H9 (cell line): ENCODE results near the gene ZNF57. TPM values are rescaled to one million over a fixed set of nuclear protein-coding genes. Genes with fewer than 3 reads are reported as not detected.

Experiments used
- DNase-seq: peaks from one replicate; pipeline ENCODE4 v3.0.0-alpha.2; 2017
- H2AFZ ChIP-seq: one replicate; pipeline ENCODE4 v1.6.1; 2013; ENCODE audit warnings: mild to moderate bottlenecking, low read length, control low read depth, moderate library complexity
- H2AK5ac ChIP-seq: 2 replicates; pipeline ENCODE4 v1.6.1; 2013; ENCODE audit warnings: low read length, control low read depth, mixed read lengths; ENCODE audit not compliant: insufficient read length
- H2BK120ac ChIP-seq: one replicate; pipeline ENCODE4 v1.6.1; 2013; ENCODE audit warnings: low read depth, mild to moderate bottlenecking, low read length, control low read depth, inconsistent platforms; ENCODE audit not compliant: poor library complexity, severe bottlenecking
- H2BK12ac ChIP-seq: 2 replicates; pipeline ENCODE4 v1.6.1; 2013; ENCODE audit warnings: low read length, control low read depth, mixed read lengths, low read depth; ENCODE audit not compliant: insufficient read length
- H2BK15ac ChIP-seq: 2 replicates; pipeline ENCODE4 v1.6.1; 2013; ENCODE audit warnings: low read depth, low read length, control low read depth
- H2BK20ac ChIP-seq: one replicate; pipeline ENCODE4 v1.6.1; 2013; ENCODE audit warnings: low read depth, mild to moderate bottlenecking, low read length, control low read depth, inconsistent platforms; ENCODE audit not compliant: poor library complexity, severe bottlenecking
- H2BK5ac ChIP-seq: 2 replicates; pipeline ENCODE4 v1.6.1; 2013; ENCODE audit warnings: low read length, control low read depth, mixed read lengths; ENCODE audit not compliant: insufficient read length
- H3K14ac ChIP-seq: 2 replicates; pipeline ENCODE4 v1.6.1; 2013; ENCODE audit warnings: low read length, control low read depth; ENCODE audit not compliant: insufficient read depth
- H3K18ac ChIP-seq: 2 replicates; pipeline ENCODE4 v1.6.1; 2013; ENCODE audit warnings: low read depth, mild to moderate bottlenecking, mixed read lengths, low read length, control low read depth; ENCODE audit not compliant: insufficient read length
- H3K23ac ChIP-seq: 2 replicates; pipeline ENCODE4 v1.6.1; 2013; ENCODE audit warnings: low read length, control low read depth, mixed read lengths, low read depth; ENCODE audit not compliant: insufficient read length
- H3K23me2 ChIP-seq: 2 replicates; pipeline ENCODE4 v1.6.1; 2013; ENCODE audit warnings: low read depth, mild to moderate bottlenecking, mixed read lengths, low read length, control low read depth; ENCODE audit not compliant: insufficient read length, poor library complexity, severe bottlenecking
- H3K27ac ChIP-seq: 2 replicates; pipeline ENCODE4 v1.5.1; 2013; ENCODE audit warnings: low read length, control low read depth, mixed read lengths, low read depth; ENCODE audit not compliant: insufficient read length
- H3K27me3 ChIP-seq: 2 replicates; pipeline ENCODE4 v1.6.1; 2013; ENCODE audit warnings: low read length, control low read depth, inconsistent platforms; ENCODE audit not compliant: insufficient read depth
- H3K4ac ChIP-seq: 2 replicates; pipeline ENCODE4 v1.6.1; 2013; ENCODE audit warnings: low read depth, mild to moderate bottlenecking, control low read depth, inconsistent platforms, low read length, moderate library complexity
- H3K4me1 ChIP-seq: 2 replicates; pipeline ENCODE4 v1.6.1; 2013; ENCODE audit warnings: low read length, control low read depth, inconsistent platforms; ENCODE audit not compliant: insufficient read depth
- H3K4me2 ChIP-seq: 2 replicates; pipeline ENCODE4 v1.6.1; 2013; ENCODE audit warnings: low read length, control low read depth, mixed read lengths; ENCODE audit not compliant: insufficient read length, insufficient read depth
- H3K56ac ChIP-seq: 2 replicates; pipeline ENCODE4 v1.6.1; 2013; ENCODE audit warnings: low read depth, mild to moderate bottlenecking, mixed read lengths, low read length, control low read depth; ENCODE audit not compliant: insufficient read length
- H3K79me1 ChIP-seq: 2 replicates; pipeline ENCODE4 v1.6.1; 2013; ENCODE audit warnings: low read depth, mild to moderate bottlenecking, moderate library complexity, low read length, control low read depth, inconsistent platforms; ENCODE audit not compliant: insufficient read depth, poor library complexity, severe bottlenecking
- H3K79me2 ChIP-seq: 2 replicates; pipeline ENCODE4 v1.6.1; 2013; ENCODE audit warnings: low read length, control low read depth, inconsistent platforms; ENCODE audit not compliant: insufficient read depth
- H3K9ac ChIP-seq: 2 replicates; pipeline ENCODE4 v1.6.1; 2013; ENCODE audit warnings: low read length, control low read depth, mixed read lengths; ENCODE audit not compliant: insufficient read length; ENCODE audit errors: extremely low read depth
- H3K9me3 ChIP-seq: one replicate; pipeline ENCODE4 v1.6.1; 2013; ENCODE audit warnings: low read depth, low read length, inconsistent platforms; ENCODE audit not compliant: control insufficient read depth
- H3T11ph ChIP-seq: one replicate; pipeline ENCODE4 v1.6.1; 2013; ENCODE audit warnings: mild to moderate bottlenecking, low read length, control low read depth, inconsistent platforms
- H4K20me1 ChIP-seq: one replicate; pipeline ENCODE4 v1.6.1; 2013; ENCODE audit not compliant: control insufficient read depth, insufficient read length, insufficient read depth
- H4K5ac ChIP-seq: 2 replicates; pipeline ENCODE4 v1.6.1; 2013; ENCODE audit warnings: low read depth, mild to moderate bottlenecking, mixed read lengths, low read length, control low read depth; ENCODE audit not compliant: insufficient read length
- H4K8ac ChIP-seq: replicated peaks from 2 replicates; pipeline ENCODE4 v1.6.1; 2013; ENCODE audit warnings: low read length, control low read depth, mixed read lengths, low read depth; ENCODE audit not compliant: insufficient read length
- H4K91ac ChIP-seq: 2 replicates; pipeline ENCODE4 v1.6.1; 2013; ENCODE audit warnings: low read depth, mild to moderate bottlenecking, moderate library complexity, mixed read lengths, low read length, control low read depth; ENCODE audit not compliant: insufficient read length
- H3K27ac Mint-ChIP-seq, 3 experiments: 2 replicates in 2 of 3; 3 replicates in 1 of 3; pipeline ENCODE4 v1.8.0; 2020 to 2021; ENCODE audit warnings: mixed read lengths in 3 of 3, mild to moderate bottlenecking in 1 of 3, moderate library complexity in 1 of 3
- H3K27me3 Mint-ChIP-seq: 2 replicates; pipeline ENCODE4 v1.8.0; 2021; ENCODE audit warnings: low read depth, mild to moderate bottlenecking, moderate library complexity, mixed read lengths
- H3K36me3 Mint-ChIP-seq, 3 experiments: 2 replicates in 2 of 3; 3 replicates in 1 of 3; pipeline ENCODE4 v1.8.0; 2020 to 2021; ENCODE audit warnings: low read depth in 3 of 3, mixed read lengths in 3 of 3; ENCODE audit not compliant: insufficient read depth in 1 of 3
- H3K4me1 Mint-ChIP-seq, 2 experiments: 2 replicates each; pipeline ENCODE4 v1.8.0; 2020; ENCODE audit warnings: mixed read lengths in 2 of 2
- H3K4me3 Mint-ChIP-seq, 2 experiments: 2 replicates in 1 of 2; 3 replicates in 1 of 2; pipeline ENCODE4 v1.8.0; 2020 to 2021; ENCODE audit warnings: mild to moderate bottlenecking in 2 of 2, mixed read lengths in 2 of 2, moderate library complexity in 1 of 2
- H3K9me3 Mint-ChIP-seq, 2 experiments: 2 replicates in 1 of 2; 3 replicates in 1 of 2; pipeline ENCODE4 v1.8.0; 2020; ENCODE audit warnings: mild to moderate bottlenecking in 2 of 2, mixed read lengths in 2 of 2, moderate library complexity in 1 of 2
- CTCF ChIP-seq: fragments of 200-600 bp; sonication (generic); conservative IDR thresholded peaks from 3 replicates; pipeline ENCODE4 v1.8.0; 2021; ENCODE audit warnings: antibody characterized with exemption, mild to moderate bottlenecking
- WGBS: extraction: QIAGEN DNeasy Blood & Tissue Kit; methylation state at CpG from one replicate; pipeline ENCODE4 v1.1.7; 2013; ENCODE audit warnings: missing lambda C conversion rate, low lambda C conversion rate, mixed read lengths; ENCODE audit not compliant: insufficient read length; ENCODE audit errors: extremely low coverage; 5-methylcytosine and 5-hydroxymethylcytosine counted together
- total RNA-seq: library from RNA; stranded (reverse); gene quantifications from 2 replicates; pipeline ENCODE4 v1.2.1, GENCODE V29; 2021

Gene ZNF57
- total RNA-seq, 1 experiment from 2014 or later: 7.8 TPM

DNA sequence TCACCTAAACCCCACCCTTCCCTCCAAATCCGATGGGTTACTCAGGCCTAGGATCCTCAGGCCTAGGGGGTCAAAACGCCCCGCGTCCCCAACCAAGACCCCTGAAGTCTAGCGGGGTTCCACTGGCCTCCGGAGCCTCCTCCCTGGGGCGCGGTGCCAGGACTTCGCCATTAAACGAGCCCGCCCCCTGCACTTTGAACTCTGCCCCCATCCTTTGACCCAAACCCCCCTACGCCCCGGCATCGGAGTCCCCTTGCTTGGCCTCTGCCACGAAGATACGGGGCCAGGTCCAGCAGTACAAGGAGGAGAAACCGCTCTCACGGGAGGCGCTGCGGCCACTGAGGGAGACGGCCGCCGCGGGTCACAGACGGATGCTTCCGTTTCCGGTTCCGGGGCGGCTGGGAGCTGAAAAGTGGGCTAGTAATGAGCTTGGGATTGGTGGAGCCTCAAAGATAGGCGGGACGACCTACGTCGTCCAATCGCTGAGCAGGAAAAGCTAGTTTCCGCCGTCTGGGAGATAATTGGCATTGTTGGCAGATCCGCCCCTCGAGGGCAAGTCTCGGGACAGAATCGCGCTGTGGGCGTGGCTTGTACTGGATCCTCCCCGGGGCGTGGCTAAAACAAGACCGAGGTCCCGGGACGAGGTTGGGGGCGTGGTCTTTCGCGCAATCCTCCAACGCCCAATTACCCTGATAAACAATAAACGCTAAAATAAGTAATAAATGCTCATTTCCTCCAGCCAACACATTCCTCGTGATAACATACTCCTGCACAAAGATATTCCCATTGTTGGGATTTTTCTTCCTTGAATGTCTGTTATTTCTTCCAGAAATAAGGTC, 49.8 kb downstream of the ZNF57 start:
- no peak for TF ChIP-seq CTCF
- H3K27me3 Mint-ChIP-seq: no peaks in the 10 kb centered on the region
- H3T11ph ChIP-seq: no peak overlapping the region

More for the DNA sequence above, 49.8 kb downstream of the ZNF57 start:
- Histone ChIP-seq H2BK15ac (no peak overlapping the region), H3K27ac (no peak overlapping the region), H3K4me2 (peak overlapping the region; percentile 76), H3K9ac (peak overlapping the region; percentile 80), H3K4me1 (peaks cover 3% of the 10 kb centered on the region; the same call in 1 of the 2 replicates), H2BK120ac (no peak overlapping the region), H3K9me3 (no peaks in the 10 kb centered on the region), H2AFZ (no peak overlapping the region), H3K14ac (peak overlapping the region; percentile 21; the same call in 1 of the 2 replicates), H3K27me3 (no peaks in the 10 kb centered on the region), H2BK20ac (no peak overlapping the region), H3K4ac (no peak overlapping the region), H3K23ac (no peak overlapping the region), H3K79me2 (peaks cover 5% of the 10 kb centered on the region; the same call in 1 of the 2 replicates), H2AK5ac (no peak overlapping the region), H4K8ac (no peak overlapping the region), H4K91ac (no peak overlapping the region), H3K56ac (no peak overlapping the region), H2BK5ac (no peak overlapping the region), H3K18ac (peak overlapping the region; percentile 47), H2BK12ac (no peak overlapping the region), H3K79me1 (no peaks in the 10 kb centered on the region), H4K5ac (no peak overlapping the region), H3K23me2 (no peaks in the 10 kb centered on the region), H4K20me1 (no peaks in the 10 kb centered on the region)
- Mint-ChIP-seq H3K4me1 (peaks cover 8 to 16% of the 10 kb centered on the region in 2 experiments), H3K9me3 (no peaks in the 10 kb centered on the region), H3K36me3 (no peaks in the 10 kb centered on the region; a peak in 1 of 7 replicates), H3K27ac (peak overlapping the region; percentile 97 to 98 (median 97)), H3K4me3 (peak overlapping the region; percentile 97 to 99)
- no CpG with 5 or more reads among the region's 53 CpGs for WGBS
- DNase-seq: peak; percentile 99
